Breast epithelium (tissue), 4 donors: ENCODE measurements around the gene E2F4. TPM values are rescaled to one million over a fixed set of nuclear protein-coding genes. Genes with fewer than 3 reads are reported as not detected.

Experiments
- DNase-seq, 2 donors: peaks; one replicate each; pipeline ENCODE4 v3.0.0-alpha.2; 2019; ENCODE audit warnings: low spot score in 2 of 2
- H3K27ac ChIP-seq, 2 donors: fragments of 200-600 bp; sonication (generic) in 1 of 2; one replicate each; pipeline ENCODE4 v1.5.1; 2016 to 2019; ENCODE audit warnings: mild to moderate bottlenecking in 1 of 2
- H3K27me3 ChIP-seq, 2 donors: fragments of 200-600 bp; sonication (generic) in 1 of 2; one replicate each; pipeline versions ENCODE4 v1.5.1 to v1.6.0; 2017 to 2019; ENCODE audit warnings: control low read depth in 1 of 2, mild to moderate bottlenecking in 1 of 2
- H3K36me3 ChIP-seq: fragments of 200-600 bp; one replicate; pipeline ENCODE4 v1.5.1; 2019
- H3K4me1 ChIP-seq, 2 donors: fragments of 200-600 bp; sonication (generic); one replicate each; pipeline ENCODE4 v1.5.1; 2016 to 2019; ENCODE audit warnings: control low read depth in 1 of 2
- H3K4me3 ChIP-seq, 3 donors: fragments of 200-600 bp; sonication (generic); 1 replicate in 2 of 3; 2 replicates in 1 of 3; pipeline ENCODE4 v1.5.1; 2016 to 2019; ENCODE audit warnings: mild to moderate bottlenecking in 3 of 3, moderate library complexity in 2 of 3
- H3K9me3 ChIP-seq, 2 donors: fragments of 200-600 bp; sonication (generic) in 1 of 2; one replicate each; pipeline ENCODE4 v1.5.1; 2016 to 2019; ENCODE audit warnings: control low read depth in 1 of 2
- POLR2A ChIP-seq: fragments of 450-650 bp; IDR thresholded peaks from one replicate; pipeline ENCODE4 v1.6.1; 2016; ENCODE audit warnings: antibody characterized with exemption, mild to moderate bottlenecking, moderate library complexity
- POLR2AphosphoS5 ChIP-seq, 3 donors: sonication (generic); formaldehyde crosslinking; IDR thresholded peaks; one replicate each; pipeline ENCODE4 v1.6.1; 2017; ENCODE audit warnings: antibody characterized with exemption in 3 of 3
- intact Hi-C: fragments of 100-400 bp; cut with DNase I; formaldehyde crosslinking; loops from one replicate; pipeline ENCODE4 v1.15.1; 2023; ENCODE audit warnings: low total_unique reads
- total RNA-seq, 3 donors: library from RNA; depleted of rRNA; stranded (reverse); fragments of >200 nt; gene quantifications; one replicate each; pipeline ENCODE4 v1.1.0, GENCODE V29; 2016
- TF ChIP-seq, protein P1 (sequence below), 3 donors: fragments of 450-650 bp; IDR thresholded peaks; one replicate each; pipeline ENCODE4 v1.5.1; 2016 to 2017; ENCODE audit warnings: antibody characterized with exemption in 3 of 3, mild to moderate bottlenecking in 3 of 3, moderate library complexity in 3 of 3

E2F4 gene
- total RNA-seq, 3 donors from 2014 or later, result 74.1 to 86.9 (median 76.1) TPM

DNA sequence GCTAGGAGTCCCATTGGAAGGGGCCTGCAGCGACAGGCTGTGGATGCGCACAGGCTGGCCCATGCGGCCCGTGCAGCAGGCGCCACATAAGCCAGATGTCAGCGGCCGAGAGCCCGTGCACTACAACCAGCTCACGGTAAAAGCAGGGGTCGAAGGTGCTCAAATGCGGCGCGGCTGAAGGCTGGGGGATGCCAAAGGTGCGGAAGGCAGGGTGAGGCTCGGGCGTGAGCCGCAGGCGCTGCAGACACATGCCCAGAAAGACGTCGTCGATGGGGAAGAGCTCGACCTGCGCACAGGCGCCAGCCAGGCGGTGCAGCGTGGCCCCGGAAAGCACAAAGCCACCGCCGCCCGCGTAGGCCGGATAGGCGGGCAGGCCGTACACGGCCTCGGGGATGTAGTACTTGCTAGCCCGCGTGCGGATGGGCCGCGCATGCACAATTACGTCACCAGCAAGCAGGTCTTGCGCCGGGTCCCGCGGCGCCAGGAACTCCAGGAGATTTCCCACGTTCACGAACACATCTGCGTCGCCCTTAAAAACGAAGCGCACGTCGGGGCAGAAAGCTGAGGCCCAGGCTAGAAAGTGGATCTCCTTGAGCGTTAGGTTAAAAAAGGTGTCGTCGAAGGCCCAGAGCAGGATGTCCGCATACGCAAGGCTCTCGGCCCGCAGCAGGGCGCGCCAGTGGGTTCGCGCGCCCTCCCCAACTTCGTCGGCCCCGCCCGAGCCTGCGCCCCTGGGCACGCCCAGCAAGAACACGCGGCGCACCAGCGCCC is 42.5 kb upstream of the E2F4 start:
- Histone ChIP-seq H3K27me3 (no peaks in the 10 kb centered on the region), H3K36me3 (peaks cover 3% of the 10 kb centered on the region), H3K9me3 (no peaks in the 10 kb centered on the region), H3K27ac (peak overlapping the region in 1 of 2 donors; percentile 81), H3K4me1 (peaks cover 0 to 5% of the 10 kb centered on the region in 2 donors), H3K4me3 (peak overlapping the region in 1 of 3 donors; percentile 94)
- TF ChIP-seq POLR2AphosphoS5 (IDR thresholded peaks at IDR 0.05) (no peak), POLR2A (no peak)
- TF ChIP-seq, protein P1, sequence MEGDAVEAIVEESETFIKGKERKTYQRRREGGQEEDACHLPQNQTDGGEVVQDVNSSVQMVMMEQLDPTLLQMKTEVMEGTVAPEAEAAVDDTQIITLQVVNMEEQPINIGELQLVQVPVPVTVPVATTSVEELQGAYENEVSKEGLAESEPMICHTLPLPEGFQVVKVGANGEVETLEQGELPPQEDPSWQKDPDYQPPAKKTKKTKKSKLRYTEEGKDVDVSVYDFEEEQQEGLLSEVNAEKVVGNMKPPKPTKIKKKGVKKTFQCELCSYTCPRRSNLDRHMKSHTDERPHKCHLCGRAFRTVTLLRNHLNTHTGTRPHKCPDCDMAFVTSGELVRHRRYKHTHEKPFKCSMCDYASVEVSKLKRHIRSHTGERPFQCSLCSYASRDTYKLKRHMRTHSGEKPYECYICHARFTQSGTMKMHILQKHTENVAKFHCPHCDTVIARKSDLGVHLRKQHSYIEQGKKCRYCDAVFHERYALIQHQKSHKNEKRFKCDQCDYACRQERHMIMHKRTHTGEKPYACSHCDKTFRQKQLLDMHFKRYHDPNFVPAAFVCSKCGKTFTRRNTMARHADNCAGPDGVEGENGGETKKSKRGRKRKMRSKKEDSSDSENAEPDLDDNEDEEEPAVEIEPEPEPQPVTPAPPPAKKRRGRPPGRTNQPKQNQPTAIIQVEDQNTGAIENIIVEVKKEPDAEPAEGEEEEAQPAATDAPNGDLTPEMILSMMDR (IDR thresholded peaks at IDR 0.05), result no peak
- intact Hi-C loops, result loop anchor here (10.0 kb wide), 2 partner anchors 155 to 185 kb away; partner anchors contain the start of gene CES3
- DNase-seq, result no peak

DNA sequence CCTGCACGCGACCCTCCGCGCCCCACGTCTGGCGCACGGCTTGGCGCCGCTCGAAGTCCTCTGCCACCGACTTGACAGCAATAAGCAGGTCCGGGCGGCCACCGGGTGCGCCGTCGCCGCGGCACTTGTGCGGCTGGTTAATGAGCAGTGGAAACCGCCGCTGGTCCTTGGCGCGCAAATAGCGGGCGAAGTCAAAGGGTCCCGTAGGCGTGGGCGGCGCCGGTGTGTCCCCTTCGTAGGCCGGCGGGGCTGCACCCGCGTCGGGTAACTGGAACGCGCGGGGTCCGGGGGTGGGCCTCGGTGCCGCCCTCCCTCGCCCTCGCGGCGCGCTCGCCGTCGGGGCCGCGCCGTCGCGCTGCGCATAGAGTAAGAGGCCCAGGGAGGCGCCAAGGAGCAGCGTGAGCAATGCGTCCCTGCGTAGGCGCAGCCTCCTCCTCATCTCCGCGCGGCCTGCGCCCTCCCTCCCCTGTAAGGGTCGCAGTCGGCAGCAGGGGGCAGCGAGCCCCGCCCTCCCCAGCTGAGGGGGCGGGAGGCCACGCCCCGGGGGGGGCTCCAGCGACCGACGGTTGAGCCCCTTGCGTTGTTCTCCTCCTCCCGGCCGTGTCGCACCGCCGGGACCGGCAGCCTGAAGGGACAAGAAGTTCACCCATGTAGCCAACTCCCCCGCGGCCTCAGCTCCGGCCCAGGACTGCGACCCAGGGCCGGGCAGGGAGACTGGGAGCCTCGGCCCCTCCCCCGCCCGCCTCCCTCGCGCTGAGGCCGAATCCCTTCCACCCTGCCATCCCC is 41.7 kb upstream of the E2F4 start:
- Histone ChIP-seq H3K27ac (peak overlapping the region; percentile 77 to 81), H3K36me3 (no peaks in the 10 kb centered on the region), H3K4me1 (peaks cover 0 to 9% of the 10 kb centered on the region in 2 donors), H3K4me3 (peak overlapping the region; percentile 66 to 94 (median 69)), H3K27me3 (no peaks in the 10 kb centered on the region), H3K9me3 (no peaks in the 10 kb centered on the region)
- intact Hi-C loops, result no loop called here
- peak in 1 of 3 donors; percentile 7 for TF ChIP-seq POLR2AphosphoS5 (IDR thresholded peaks at IDR 0.05)
- TF ChIP-seq, protein P1 (IDR thresholded peaks at IDR 0.05), result no peak
- DNase-seq, result no peak

DNA sequence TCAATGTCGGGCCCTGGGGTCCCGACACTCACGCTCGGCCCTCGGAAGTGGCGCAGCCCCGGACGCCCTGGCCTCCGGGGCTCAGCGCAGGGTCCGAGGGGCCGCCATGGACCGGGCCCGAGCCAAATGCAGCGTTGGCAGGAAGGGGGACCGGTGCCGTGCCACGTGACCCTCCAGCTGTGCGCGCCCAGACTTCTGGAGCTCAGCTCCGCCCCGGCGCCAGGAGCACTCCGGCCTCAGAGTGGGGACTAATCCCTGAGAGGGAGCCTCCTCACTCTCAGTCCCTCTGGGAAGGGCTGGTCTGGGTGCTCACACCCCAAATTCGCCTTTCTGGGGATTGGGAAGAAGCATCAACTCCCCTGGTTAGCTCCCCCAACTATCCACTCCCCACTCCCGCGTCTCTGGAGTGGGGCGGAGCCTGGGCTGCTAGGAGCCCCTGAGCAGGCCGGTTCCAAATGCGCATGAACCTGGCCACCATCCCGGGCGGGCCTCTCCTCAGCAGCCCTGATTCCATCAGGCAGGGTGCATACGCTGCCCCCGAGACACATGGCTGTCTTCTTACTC is 41.0 kb upstream of the E2F4 start, which contains the start of gene B3GNT9:
Gene B3GNT9, minus strand, starts transcription at position 166 of the 564 bp plus-strand sequence. CDS start 513 bp downstream, outside the sequence.
- intact Hi-C loops, result no loop called here
- peak in 1 of 2 donors; percentile 55 for DNase-seq
- Histone ChIP-seq H3K36me3 (no peaks in the 10 kb centered on the region), H3K9me3 (no peaks in the 10 kb centered on the region), H3K27ac (peak within 1 kb of the TSS; percentile 77 to 81), H3K27me3 (no peaks in the 10 kb centered on the region), H3K4me3 (peak within 1 kb of the TSS; percentile 66 to 94 (median 69)), H3K4me1 (peaks cover 0 to 9% of the 10 kb centered on the region in 2 donors)
- TF ChIP-seq POLR2A (no peak), POLR2AphosphoS5 (IDR thresholded peaks at IDR 0.05) (peak in 2 of 3 donors; percentile 9 to 21)

DNA sequence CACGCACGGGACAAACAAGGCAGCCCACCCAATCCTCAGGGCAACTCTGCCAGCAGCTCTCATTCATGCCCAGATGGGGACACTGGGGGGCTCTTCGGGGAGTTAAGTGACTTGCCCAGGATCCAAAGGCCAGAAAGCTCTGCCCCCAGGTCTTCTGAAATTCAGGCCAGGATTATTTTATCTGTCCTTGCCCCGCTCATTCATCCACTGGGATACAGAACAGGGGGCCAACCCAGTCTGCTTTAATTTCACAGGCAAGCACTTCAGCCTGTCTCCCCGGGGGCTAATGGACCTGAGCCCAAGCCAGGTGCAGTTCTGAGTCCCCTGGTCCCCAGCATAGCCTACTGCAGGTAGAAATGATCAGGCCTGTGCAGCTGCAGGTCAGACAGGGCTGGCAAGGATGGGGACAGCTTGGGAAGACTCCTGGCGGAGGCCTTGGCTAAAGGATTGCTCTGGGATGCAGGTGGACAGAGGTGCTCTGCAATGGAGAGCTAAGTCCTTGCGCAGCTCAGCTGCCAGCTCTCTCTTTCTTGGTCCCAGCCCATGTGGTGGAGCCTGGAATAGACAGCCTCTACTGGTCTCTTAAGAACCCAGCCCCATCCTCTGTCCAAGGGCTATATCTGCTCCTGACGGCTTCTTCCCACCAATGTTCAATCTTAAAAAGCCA is 40.4 kb upstream of the E2F4 start:
- intact Hi-C loops, result no loop called here
- Histone ChIP-seq H3K4me1 (peaks cover 0 to 9% of the 10 kb centered on the region in 2 donors), H3K4me3 (peak overlapping the region in 2 of 3 donors; percentile 69 to 94), H3K9me3 (no peaks in the 10 kb centered on the region), H3K36me3 (no peaks in the 10 kb centered on the region), H3K27ac (peak overlapping the region; percentile 77 to 81), H3K27me3 (no peaks in the 10 kb centered on the region)
- no peak for TF ChIP-seq POLR2A
- TF ChIP-seq POLR2AphosphoS5 (IDR thresholded peaks at IDR 0.05), result no peak
- TF ChIP-seq, protein P1 (IDR thresholded peaks at IDR 0.05), result no peak
- DNase-seq, result no peak
